Uterus (tissue), 4 donors: ENCODE measurements around the gene TBC1D21. TPM values are rescaled to one million over a fixed set of nuclear protein-coding genes. Genes with fewer than 3 reads are reported as not detected.

Source experiments
- DNase-seq, 2 donors: peaks; one replicate each; pipeline ENCODE4 v3.0.0-alpha.2; 2019 to 2020
- H3K27ac ChIP-seq, 2 donors: fragments of 200-600 bp; sonication (generic); 1 replicate in 1 of 2; 2 replicates in 1 of 2; pipeline ENCODE4 v1.5.1; 2016 to 2018
- H3K27me3 ChIP-seq, 2 donors: fragments of 200-600 bp; sonication (generic); one replicate each; pipeline ENCODE4 v1.5.1; 2018 to 2019; ENCODE audit warnings: control low read depth in 1 of 2
- H3K36me3 ChIP-seq, 2 donors: fragments of 200-600 bp; sonication (generic); one replicate each; pipeline ENCODE4 v1.5.1; 2019; ENCODE audit warnings: control low read depth in 1 of 2
- H3K4me1 ChIP-seq, 2 donors: fragments of 200-600 bp; sonication (generic); one replicate each; pipeline ENCODE4 v1.5.1; 2018 to 2019; ENCODE audit warnings: control low read depth in 1 of 2
- H3K4me3 ChIP-seq, 2 donors: fragments of 200-600 bp; sonication (generic); 1 replicate in 1 of 2; 2 replicates in 1 of 2; pipeline ENCODE4 v1.5.1; 2018 to 2019; ENCODE audit warnings: mild to moderate bottlenecking in 1 of 2
- H3K9me3 ChIP-seq, 2 donors: fragments of 200-600 bp; sonication (generic); one replicate each; pipeline ENCODE4 v1.5.1; 2019; ENCODE audit warnings: control low read depth in 1 of 2
- POLR2A ChIP-seq, 2 donors: fragments of 450-650 bp; IDR thresholded peaks; one replicate each; pipeline ENCODE4 v1.6.1; 2016; ENCODE audit warnings: antibody characterized with exemption in 2 of 2, mild to moderate bottlenecking in 1 of 2, moderate library complexity in 1 of 2
- intact Hi-C: fragments of 100-400 bp; cut with DNase I; formaldehyde crosslinking; loops from one replicate; pipeline ENCODE4 v1.15.1; 2023; ENCODE audit warnings: low total_unique reads
- total RNA-seq, 4 donors: library from RNA; depleted of rRNA in 3 of 4; stranded (reverse); fragments of >200 nt in 3 of 4; gene quantifications; one replicate each; pipeline versions ENCODE4 v1.1.0 to v1.2.4, GENCODE V29; 2014 to 2023
- TF ChIP-seq, protein P1 (sequence below), 4 experiments: fragments of 200-600 bp in 2 of 4; fragments of 450-650 bp in 2 of 4; sonication (generic) in 2 of 4; IDR thresholded peaks; one replicate each; pipeline ENCODE4 v1.5.1; 2016 to 2019; ENCODE audit warnings: antibody characterized with exemption in 4 of 4, mild to moderate bottlenecking in 2 of 4, moderate library complexity in 1 of 4
- donor health status: DM: yes; HTN: yes; CAD: no.

TBC1D21 gene
- total RNA-seq, 4 donors from 2014 or later: not detected

DNA sequence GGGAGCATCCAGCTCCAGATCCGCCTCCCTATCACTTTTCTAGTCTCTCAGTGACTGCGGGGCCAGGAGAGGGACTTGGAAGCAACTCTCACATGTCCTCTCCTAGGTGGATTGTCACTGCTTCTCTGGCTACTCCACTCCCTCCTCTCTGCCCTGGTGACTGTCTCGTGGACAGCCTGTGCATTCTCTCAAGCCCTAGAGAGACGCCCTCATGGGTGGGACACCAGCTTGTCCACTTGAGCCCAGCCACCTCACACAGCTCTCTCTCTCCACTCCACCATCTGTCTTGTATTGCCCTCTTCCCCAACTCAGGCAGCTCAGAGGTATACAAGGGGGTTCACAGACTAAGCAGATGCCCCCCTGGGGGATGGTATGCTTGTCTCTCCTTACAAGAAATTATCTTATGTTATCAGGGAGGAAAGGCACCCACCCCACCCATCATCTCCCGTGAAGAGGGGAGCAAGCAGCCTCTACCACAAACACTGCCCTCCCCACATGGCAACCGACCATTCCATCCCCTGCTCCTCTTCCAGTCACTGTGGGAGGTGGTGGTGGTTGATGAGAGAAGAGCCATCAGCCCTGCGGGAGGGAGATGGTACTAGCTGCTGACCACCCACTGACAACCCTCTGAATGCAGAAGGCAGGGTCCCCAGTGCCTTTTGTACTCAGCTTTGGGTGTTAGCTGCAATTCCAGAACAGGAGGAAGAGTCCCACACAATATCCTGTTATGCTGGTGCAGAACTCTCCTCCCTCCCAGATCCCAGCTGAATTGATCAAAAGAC, 37.3 kb downstream of the TBC1D21 start:
- Histone ChIP-seq H3K4me1 (no peaks in the 10 kb centered on the region), H3K27me3 (no peaks in the 10 kb centered on the region), H3K9me3 (no peaks in the 10 kb centered on the region), H3K27ac (no peak overlapping the region), H3K4me3 (no peak overlapping the region), H3K36me3 (no peaks in the 10 kb centered on the region)
- TF ChIP-seq, protein P1, sequence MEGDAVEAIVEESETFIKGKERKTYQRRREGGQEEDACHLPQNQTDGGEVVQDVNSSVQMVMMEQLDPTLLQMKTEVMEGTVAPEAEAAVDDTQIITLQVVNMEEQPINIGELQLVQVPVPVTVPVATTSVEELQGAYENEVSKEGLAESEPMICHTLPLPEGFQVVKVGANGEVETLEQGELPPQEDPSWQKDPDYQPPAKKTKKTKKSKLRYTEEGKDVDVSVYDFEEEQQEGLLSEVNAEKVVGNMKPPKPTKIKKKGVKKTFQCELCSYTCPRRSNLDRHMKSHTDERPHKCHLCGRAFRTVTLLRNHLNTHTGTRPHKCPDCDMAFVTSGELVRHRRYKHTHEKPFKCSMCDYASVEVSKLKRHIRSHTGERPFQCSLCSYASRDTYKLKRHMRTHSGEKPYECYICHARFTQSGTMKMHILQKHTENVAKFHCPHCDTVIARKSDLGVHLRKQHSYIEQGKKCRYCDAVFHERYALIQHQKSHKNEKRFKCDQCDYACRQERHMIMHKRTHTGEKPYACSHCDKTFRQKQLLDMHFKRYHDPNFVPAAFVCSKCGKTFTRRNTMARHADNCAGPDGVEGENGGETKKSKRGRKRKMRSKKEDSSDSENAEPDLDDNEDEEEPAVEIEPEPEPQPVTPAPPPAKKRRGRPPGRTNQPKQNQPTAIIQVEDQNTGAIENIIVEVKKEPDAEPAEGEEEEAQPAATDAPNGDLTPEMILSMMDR (IDR thresholded peaks at IDR 0.05): no peak
- no peak for TF ChIP-seq POLR2A (IDR thresholded peaks at IDR 0.05)
- intact Hi-C loops: no loop called here
- no peak for DNase-seq

DNA sequence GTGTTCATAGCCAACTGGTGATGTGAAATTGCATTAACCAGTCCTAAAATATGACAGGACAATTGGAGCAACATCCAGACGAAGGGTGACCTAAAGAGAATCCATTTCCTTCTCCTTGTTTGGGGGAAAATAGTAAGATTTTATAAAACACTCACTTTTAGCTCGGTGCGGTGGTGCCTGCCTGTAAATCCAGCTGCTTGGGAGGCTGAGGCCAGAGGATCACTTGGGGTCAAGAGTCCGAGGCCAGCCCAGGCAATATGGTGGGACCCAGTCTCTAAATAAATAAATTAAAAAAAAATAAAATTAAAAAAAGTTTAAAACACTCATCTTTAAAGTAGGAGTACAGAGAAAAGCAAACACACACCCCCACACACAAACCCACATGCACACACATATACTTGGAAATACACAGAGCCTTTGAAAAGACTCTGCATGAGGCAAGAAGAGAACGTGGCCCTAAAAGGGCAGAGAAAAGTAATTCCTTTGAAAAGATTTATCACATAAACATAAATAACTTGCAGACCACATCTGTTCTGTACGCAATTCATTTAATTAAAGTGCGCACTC, 38.7 kb downstream of the TBC1D21 start:
- intact Hi-C loops: no loop called here

DNA sequence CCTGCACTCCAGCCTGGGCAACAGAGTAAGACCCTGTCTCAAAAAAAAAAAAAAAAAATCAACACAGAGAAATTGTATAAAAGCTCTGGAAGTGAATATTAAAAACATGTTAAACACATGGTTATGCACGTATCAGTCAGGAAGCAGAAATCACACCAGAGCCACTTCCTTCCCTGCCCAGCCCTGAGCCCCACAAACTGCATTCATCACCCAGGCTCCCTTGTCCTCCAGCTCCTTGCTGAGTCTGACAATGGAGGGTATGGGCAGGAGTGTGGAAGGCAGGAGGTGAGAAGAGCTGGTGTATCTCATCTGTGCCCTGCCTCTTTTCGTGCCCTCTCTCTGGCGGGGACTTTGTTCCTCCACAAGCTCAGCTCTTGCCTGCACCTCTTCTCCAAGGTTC, 40.8 kb downstream of the TBC1D21 start:
- H3K9me3 ChIP-seq: no peaks in the 10 kb centered on the region
- intact Hi-C loops: no loop called here
- no peak overlapping the region for H3K27ac ChIP-seq
- H3K27me3 ChIP-seq: no peaks in the 10 kb centered on the region
- H3K36me3 ChIP-seq: no peaks in the 10 kb centered on the region
- H3K4me1 ChIP-seq: no peaks in the 10 kb centered on the region
- TF ChIP-seq POLR2A (IDR thresholded peaks at IDR 0.05): no peak
- TF ChIP-seq, protein P1 (IDR thresholded peaks at IDR 0.05): no peak
- DNase-seq: no peak
- no peak overlapping the region for H3K4me3 ChIP-seq

More for the DNA sequence above, 38.7 kb downstream of the TBC1D21 start:
- H3K27ac ChIP-seq: no peak overlapping the region
- no peak for DNase-seq
- TF ChIP-seq, protein P1 (IDR thresholded peaks at IDR 0.05): no peak
- no peak for TF ChIP-seq POLR2A (IDR thresholded peaks at IDR 0.05)
- H3K4me3 ChIP-seq: no peak overlapping the region
- no peaks in the 10 kb centered on the region for H3K27me3 ChIP-seq
- no peaks in the 10 kb centered on the region for H3K4me1 ChIP-seq
- no peaks in the 10 kb centered on the region for H3K9me3 ChIP-seq
- no peaks in the 10 kb centered on the region for H3K36me3 ChIP-seq

DNA sequence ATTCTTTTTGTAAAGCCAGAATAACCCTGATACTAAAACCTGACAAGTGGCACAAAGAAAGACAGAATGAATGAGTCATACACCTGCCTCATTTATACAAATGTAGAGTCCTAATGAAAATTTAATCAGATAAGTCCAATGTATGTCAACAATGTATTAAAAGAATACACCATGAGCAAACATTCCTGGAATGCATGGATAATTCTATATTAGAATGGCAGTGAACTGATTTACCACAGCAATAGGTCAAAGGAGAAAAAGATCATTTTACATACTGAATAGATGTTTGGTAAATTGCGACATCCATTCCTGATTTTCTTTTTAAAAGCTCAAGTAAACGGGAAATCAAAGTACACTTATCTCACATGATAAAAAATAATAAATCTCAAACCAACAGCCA, 41.7 kb downstream of the TBC1D21 start:
- intact Hi-C loops: no loop called here

DNA sequence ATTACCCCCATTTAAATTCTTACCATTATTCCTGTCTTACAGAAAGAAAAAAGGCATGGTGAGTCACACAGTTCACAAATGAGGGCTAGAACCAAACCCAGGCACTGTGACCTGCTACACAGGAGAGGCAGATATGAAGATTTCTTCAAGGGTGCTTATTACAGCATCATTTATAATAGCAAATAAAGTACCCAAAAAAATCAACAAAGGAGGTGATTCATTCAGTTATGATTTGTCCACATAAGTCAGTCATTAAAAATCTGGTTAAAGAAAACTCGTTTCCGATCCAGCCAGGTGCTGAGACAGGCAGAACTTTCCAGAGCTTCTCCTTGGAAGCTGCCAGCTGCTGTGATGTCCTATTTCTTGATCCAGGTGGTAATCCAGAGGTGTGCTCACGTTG, 45.4 kb downstream of the TBC1D21 start:
- Histone ChIP-seq H3K4me1 (peaks cover 4 to 5% of the 10 kb centered on the region in 2 donors), H3K36me3 (no peaks in the 10 kb centered on the region), H3K4me3 (no peak overlapping the region), H3K27me3 (no peaks in the 10 kb centered on the region), H3K9me3 (no peaks in the 10 kb centered on the region), H3K27ac (no peak overlapping the region)
- TF ChIP-seq, protein P1 (IDR thresholded peaks at IDR 0.05): no peak
- no peak for TF ChIP-seq POLR2A (IDR thresholded peaks at IDR 0.05)
- no peak for DNase-seq
- intact Hi-C loops: no loop called here

More for the DNA sequence above, 41.7 kb downstream of the TBC1D21 start:
- DNase-seq: no peak
- Histone ChIP-seq H3K9me3 (no peaks in the 10 kb centered on the region), H3K4me1 (no peaks in the 10 kb centered on the region), H3K27ac (no peak overlapping the region), H3K4me3 (no peak overlapping the region), H3K36me3 (no peaks in the 10 kb centered on the region), H3K27me3 (no peaks in the 10 kb centered on the region)
- TF ChIP-seq, protein P1 (IDR thresholded peaks at IDR 0.05): no peak
- no peak for TF ChIP-seq POLR2A (IDR thresholded peaks at IDR 0.05)
